ENCODE results near the gene TMEM51.

The TMEM51 gene

DNA sequence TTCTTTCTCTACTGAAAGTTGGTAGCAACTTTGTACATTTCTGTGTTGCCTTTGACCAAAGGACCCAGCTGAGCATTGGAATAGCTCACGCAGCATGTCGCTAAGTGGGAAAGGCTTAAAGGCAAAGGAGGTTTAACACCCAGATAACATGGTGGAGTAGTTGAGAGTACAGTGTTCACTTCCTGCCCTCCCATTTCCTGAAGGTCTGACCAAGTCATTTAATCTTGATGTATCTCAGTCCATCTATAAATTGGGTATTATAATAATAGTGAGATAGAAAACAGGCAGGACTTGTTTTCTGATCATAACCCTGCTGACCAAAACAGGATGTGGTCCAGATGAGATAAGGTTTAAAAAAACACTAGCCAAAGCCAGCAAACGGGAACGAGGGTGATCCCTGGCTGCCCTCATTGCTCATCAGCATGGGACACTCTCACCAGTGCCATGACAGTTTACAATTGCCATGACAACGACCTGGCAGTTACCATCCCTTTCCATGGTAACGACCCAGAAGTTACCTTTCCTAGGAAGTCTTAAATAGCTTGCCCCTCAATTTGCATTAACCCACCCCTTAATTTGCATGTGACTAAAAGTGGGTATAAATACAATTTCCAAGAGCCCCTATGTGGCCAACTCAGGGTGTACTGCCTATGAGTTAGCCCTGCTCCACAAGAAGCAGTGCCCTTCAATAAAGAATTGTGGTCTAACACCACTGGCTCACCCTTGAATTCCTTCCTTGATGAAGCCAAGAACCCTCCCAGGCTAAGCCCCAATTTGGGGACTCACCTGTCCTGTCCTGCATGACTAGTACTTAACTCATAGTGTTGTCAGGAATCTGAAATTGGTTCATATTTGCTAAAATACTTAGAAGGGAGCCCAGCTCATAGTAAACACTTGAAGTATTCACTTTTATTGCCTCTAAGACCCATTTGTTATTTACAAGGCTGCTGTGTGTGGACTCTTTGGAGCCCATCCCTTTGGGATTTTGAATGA lies 65.0 kb downstream of the TMEM51 start:
- DNase-seq (ENCODE audit: low spot score) = peak; percentile 93

DNA sequence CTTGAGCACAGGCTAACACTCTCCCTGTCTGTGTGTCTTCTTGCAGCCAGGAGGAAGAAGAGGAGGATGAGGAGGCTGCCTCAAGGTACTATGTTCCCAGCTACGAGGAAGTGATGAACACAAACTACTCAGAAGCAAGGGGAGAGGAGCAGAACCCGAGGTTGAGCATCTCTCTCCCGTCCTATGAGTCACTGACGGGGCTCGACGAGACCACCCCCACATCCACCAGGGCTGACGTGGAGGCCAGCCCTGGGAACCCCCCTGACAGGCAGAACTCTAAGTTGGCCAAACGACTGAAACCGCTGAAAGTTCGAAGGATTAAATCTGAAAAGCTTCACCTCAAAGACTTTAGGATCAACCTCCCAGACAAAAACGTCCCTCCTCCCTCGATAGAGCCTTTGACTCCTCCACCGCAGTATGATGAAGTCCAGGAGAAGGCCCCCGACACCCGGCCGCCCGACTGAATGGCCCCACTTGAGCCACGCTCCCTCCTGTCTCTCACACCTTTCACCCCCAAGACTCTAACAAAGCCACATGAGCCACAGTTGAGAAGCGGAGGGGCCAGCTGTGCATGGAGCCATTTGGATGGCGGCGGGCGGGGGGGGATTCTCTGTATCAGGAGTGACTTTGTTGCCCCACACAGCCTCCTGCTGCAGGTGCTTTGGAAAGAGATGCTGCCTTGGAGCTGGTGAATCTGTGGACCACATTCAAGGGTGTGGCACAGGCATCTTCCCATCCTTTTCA lies 65.9 kb downstream of the TMEM51 start:
- no peak for DNase-seq (ENCODE audit: low spot score)

DNA sequence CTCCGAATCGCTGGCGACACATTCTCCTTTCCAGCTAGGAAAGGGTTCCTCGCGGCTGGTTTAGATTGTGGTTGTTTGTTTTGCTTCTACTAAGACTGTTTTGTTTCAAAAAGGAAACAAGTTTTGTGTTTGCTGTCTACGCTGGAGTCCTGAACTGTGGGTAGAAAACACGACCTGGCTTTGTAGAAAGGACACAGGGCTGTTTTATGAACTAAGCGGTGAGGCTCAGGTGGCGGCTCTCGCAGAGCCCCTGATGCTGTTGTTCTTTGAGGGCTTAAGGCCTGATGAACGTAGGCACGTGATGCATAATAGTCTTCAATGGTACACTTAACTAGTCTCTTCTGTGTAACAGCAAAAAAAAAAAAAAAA lies 66.5 kb downstream of the TMEM51 start:
- DNase-seq (ENCODE audit: low spot score) = no peak

DNA sequence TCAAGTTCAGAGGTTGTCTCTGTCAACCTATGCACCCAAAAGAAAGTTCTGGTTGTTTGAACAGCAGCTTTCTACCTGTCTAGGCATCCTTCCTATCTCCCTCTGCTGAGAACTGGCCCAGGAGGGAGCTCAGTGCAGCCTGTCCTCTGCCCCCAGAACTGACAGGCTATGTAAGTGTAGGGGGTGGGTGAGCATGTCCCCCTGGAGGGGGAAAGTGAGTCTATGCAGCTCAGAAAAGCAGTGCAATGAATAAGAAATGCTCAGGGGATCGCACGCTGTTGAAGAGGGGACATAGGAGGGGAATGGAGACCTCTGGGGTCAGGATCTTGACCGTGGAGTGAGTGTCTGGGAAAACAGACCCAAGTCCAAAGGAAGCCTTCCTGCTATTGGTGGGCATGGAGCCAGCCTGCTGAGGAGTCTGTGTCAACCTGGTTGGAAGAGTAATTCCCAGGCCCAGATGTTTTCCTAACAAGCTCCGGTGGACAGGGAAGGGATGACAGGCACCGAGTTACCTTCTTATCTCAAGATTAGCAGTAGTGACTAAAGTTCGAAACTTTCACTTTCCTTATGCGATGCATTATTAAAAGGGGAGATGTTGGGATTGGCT lies 67.4 kb downstream of the TMEM51 start:
- no peak for DNase-seq (ENCODE audit: low spot score)

DNA sequence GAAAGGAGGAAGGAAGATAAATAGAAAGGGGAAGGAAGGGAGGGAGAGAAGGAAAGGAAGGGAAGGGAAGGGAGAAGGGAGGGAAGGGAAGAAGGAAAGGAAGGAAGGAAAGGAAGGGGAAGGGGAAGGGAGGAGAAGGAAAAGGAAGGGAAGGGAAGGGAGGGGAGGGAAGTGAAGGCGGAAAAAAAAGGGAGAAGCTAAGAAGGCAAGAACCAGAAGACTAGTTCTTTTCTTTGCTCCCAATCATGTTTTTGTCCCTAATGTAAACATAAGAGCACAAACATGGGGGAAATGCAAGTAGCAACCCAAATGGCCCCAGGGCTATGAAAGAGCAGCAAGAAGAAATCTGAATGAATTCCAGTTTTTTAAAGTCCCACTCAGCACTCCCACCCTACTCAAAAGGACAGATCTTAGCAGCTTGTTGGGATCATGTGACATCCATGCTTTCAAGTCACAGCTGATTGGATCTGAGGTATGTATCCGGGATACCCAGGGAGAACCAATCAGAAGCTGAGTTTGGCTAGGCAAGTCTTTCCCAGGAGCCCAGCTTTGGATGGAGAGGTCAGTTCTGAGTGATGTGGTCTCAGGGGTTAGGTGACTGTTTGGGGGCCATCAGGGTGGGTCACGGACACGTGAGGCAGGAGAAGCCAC lies 69.2 kb downstream of the TMEM51 start:
- no peak for DNase-seq (ENCODE audit: low spot score)

DNA sequence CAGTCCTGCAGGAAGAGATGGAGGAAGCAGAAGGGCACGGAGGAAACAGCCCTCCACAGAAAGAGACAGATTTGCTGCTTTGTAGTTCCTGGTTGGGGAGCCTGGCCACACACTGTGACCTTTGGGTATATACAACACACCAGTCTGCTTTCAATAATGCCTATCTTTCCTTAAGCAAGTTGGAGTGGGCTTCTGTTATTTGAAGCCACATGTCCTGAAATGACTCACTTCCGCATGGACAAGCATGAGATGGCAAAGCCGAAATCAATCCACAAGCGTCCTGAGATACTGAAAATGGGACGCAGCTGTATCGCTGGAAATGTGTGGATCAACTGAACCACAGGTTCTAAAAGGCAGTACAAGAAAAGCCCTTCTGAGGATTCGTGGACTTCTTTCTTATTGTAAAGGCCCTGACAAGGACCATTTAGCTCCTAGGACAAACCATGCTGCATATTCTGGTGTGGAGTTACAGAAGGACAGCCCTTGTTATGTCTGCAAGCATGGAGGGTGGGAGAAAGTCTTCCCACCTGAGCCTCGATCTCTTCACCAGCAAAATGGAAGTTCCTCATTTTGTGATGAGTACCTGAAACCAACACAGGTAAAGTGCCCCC lies 70.8 kb downstream of the TMEM51 start:
- no peak for DNase-seq (ENCODE audit: low spot score)

DNA sequence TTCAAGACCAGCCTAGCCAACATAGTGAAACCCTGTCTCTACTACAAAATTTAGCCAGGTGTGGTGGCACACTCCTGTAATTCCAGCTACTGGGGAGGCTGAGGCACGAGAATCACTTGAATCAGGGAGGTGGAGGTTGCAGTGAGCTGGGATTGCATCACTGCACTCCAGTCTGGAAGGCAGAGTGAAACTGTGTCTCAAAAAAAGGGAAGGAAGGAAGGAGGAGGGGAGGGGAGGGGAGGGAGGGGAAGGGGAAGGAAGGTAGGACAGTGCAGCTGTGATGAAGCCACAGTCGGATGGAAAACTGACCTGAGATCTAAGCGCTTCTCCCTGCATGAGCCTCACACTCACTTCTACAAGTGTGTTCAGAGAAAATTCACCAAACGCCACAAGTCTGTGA lies 71.4 kb downstream of the TMEM51 start:
- DNase-seq (ENCODE audit: low spot score) = no peak

DNA sequence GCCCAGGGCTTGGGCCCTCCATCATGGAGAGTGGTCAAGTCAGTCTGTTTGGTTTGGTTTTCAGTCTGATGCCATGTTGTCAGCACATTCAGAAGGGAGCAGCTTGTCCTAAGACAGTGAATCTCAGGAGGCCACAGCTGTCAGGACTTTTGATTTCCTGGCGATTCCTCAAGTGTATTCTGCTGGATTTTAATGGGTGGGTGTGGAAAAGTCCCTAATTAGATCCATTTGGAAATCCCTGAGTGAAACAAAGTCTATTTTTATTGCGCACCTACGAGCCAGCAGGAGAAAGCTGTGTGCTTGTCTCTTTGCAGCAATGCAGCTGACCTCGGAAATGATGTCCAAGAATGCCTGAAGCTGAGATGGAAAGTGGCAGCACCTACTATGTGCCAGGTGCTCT lies 71.9 kb downstream of the TMEM51 start:
- no peak for DNase-seq (ENCODE audit: low spot score)

DNA sequence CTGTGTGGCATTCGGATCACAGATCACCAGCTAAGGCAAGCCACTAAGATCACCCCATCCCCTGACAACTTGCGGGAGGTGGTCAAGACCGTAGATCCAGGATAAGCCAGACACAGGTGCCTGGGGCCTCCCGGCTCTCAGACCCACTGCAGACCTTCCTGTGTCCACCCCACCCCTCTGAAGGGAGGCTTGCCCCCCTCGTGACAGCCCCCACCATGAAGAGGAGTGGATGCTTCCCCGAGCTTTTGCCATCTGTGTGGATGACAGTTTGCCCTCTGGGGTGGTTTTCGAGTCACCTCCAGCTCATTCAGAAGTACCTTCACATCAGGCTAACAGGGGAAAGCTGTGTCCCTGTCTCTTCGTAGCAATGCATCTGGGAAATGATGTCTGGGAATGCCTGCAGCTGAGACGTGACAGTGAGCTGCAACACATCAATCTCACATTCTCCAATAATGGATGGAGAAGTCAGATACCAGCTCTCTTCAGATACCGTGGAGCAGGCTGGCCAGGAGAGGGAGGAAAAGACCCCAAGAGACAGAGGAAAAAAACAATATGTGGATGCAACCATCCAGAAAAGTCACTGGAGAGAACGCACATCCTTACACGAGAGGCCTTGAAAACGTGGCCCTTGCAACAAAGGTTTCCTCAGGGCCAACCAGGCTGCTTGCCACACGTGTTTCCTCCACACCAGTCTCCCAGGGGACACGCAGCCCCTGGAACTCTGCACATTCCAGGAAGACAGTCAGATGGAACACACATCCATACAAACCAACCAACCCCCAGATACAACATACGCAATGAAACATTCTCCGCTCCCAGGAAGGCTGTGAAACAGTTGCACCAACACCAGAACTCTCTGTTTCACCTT lies 73.1 kb downstream of the TMEM51 start:
- no peak for DNase-seq (ENCODE audit: low spot score)

DNA sequence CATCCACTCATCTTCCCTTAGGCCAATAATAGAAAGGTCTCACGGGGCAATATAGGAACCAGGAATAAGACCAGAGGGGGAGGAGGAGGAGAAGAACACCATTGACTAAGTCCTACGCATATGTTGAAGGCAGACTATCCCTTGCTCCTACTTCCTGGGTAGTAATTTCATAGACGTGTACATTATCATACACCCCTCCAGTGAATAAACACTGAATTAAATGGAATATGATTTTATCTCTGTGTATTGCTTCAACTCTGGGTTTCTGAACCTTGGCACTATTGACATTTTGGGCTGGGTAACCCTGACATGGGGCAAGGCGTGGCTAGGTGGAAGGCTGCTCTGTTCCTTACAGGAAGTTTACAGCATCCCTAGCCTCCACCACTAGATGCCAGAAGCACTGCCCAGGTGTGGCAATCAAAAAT lies 76.2 kb downstream of the TMEM51 start:
- no peak for DNase-seq (ENCODE audit: low spot score)

DNA sequence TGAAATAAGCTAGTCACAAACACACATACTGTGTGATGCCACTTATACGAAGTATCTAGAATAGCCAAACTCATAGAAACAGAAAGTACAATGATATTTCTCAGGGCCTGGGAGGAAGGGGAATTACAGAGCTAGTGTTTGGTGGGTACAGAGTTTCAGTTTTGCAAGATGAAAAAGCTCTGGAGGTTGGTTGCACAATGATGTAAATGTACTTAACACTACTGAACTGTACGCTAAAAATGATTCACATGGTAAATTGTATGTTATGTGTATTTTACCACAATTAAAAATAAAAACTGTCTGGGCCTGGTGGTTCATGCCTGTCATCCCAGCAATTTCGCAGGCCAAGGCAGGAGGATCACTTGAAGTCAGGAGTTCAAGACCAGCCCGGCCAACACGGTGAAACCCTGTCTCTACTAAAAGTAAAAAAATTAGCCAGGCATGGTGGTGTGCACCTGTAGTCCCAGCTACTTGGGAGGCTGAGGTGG lies 78.2 kb downstream of the TMEM51 start:
- DNase-seq (ENCODE audit: low spot score) = no peak

DNA sequence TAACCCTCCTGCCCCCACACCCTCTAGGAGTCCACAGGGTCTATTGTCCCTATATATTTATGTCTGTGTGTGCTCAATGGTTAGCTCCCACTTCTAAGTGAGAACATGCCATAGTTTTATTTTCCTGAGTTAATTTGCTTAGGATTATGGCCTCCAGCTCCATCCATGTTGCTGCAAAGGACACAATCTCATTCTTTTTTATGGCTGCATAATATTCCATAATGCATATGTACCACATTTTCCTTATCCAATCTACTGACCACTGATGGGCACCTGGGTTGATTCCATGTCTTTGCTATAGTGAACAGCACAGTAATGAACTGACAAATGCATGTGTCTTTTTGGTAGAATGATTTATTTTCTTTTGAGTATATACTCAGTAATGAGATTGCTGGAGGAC lies 80.1 kb downstream of the TMEM51 start:
- DNase-seq (ENCODE audit: low spot score) = no peak

DNA sequence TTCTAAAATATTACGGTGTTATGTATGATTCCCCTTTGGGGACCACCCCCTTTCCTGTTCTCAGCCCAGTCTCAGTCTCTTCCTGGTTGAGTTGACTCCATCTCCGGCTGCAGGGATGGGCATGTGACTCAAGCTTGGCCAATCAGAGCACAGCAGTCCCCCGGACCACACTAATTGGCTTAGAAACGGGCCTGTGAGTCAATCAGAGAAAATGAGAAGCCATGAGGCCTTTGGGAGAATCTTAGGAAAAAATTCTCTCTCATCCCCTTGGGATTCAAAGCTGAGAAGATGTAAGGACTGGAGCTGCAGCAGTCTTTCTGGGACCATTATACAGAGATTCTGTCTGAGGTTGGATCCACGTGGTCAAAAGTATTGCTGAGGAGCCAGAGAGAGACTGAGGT lies 82.8 kb downstream of the TMEM51 start:
- DNase-seq (ENCODE audit: low spot score) = no peak

DNA sequence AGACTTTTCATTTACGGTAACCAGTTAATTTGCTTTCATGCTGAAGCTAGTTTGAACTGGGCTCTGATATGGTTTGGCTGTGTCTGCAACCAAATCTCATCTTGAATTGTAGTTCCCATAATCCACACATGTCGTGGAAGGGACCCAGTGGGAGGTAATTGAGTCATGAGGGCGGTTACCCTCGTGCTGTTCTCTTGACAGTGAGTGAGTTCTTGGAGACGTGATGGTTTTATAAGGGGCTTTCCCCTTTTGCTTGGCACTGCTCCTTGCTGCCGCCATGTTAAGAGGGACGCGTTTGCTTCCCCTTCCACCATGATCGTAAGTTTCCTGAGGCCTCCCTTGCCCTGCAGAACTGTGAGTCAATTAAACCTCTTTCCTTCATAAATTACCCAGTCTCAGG lies 83.2 kb downstream of the TMEM51 start:
- DNase-seq (ENCODE audit: low spot score) = no peak

DNA sequence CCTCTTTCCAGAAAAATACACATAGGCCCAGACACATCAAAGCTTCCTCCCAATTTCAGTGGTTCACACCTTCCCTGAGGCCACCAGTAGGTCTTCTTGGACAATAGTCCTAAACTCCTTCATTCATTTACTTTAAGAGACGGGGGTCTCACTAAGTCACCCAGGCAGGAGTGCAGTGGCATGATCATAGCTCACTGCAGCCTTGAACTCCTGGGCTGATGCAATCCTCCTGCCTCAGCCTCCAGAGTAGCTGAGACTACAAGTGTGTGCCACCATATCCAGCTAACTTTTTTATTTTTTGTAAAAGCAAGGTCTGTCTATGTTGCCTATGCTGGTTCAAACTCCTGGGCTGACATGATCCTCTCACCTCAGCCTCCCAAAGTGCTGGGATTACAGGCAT lies 85.2 kb downstream of the TMEM51 start:
- no peak for DNase-seq (ENCODE audit: low spot score)

DNA sequence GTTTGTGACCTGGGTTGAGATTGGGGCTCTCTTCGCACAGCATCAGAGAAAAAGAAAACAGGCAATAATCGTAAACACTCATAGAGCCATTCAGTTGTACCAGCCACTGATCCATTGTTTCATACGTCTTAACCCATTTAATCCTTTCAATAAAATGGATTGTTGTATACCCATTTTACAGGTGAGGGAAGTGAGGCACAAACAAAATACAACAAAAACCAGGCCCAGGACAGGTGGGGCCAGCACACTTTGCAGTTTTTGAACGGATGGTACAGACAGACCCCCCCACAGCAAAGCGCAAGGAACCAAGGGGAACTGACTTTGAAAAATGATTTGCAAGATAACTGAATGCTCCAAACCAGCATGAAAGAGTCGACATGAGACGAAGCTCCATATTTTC lies 89.2 kb downstream of the TMEM51 start:
- no peak for DNase-seq (ENCODE audit: low spot score)

DNA sequence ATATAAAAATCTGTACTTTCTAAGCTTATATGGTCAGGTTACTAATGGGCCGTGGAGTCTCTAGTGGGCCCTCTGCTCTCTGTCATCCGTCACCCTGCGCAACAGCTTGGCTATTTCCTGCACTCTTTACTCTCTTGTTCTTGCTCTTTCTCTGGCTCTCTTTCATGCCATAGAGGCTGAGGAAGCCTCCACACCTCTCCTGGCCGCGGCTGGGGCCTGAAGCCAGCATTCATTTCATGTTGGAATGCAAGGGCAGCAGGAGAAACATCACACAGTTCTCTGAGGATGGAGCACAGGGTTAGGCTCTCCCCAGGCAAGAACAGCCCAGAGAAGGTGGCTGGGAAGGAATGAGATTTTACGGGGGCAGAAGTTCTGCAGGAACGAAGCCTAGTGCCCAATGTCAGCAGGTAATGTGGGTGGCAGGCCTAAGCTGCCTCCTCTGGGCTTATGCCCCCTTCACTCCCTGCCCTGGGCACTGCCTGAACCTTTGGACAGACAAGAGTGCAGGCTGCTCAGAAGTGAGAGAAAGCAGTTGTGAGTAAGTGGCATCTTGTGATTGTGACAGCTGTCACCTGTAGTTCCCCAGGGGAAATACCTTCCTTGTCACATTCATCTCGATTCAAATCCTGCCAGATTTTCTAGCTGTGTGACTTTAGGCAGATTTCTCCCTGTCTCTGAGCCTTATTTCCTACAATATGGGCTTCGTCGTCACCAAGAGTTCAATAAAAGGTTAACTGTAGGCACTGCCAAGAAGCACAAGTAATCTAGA lies 89.9 kb downstream of the TMEM51 start:
- no peak for DNase-seq (ENCODE audit: low spot score)

DNA sequence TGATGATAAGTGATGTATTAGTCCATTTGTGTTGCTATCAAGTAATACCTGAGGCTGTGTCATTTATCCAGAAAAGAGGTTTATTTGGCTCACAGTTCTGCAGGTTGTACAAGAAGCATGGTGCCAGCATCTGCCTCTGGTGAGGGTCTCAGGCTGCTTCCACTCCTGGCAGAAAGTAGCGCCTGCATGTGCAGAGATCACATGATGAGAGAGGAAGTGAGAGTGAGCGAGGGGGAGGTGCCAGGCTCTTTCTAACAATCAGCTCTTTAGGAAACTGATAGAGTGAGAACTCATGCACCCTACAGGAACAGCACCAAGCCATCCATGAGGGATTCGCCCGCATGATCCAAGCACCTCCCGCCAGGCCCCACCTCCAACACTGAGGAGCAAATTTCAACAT lies 91.3 kb downstream of the TMEM51 start:
- no peak for DNase-seq (ENCODE audit: low spot score)

DNA sequence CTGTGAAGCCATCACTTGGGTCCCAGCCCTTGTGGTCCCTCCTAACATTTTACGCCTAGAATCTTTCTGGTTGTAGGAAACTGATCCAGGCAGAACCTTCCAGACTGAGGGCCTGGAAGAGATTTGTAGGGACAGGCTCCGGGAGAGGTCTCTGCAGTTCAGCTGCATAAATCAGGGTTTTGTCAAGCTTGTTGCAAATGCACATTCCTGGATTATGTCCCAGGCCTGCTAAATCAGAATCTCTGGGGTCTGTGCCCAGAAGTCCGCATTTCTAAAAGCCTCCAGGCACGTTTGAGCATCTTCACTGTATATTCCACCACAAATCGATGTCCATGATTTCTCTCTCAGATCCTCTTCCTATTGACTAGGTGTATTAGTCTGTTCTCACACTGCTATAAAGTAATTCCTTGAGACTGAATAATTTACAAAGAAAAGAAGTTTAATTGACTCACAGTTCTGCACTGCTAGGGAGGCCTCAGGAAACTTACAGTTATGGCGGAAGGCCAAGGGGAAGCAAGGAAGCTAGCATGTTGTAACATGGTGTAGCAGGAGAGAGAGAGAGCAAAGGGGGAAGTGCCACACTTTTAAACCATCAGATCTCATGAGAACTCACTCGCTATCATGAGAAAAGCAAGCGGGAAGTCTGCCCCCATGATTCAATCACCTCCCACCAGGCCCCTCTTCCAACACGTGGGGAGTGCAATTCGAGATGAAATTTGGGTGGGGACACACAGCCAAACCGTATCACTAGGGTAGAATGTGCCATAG lies 92.2 kb downstream of the TMEM51 start:
- no peak for DNase-seq (ENCODE audit: low spot score)
